ENCODE results near the gene BEST3. TPM values are rescaled to one million over a fixed set of nuclear protein-coding genes. Genes with fewer than 3 reads are reported as not detected.

BEST3 gene
- 4.1 TPM for total RNA-seq
- polyA plus RNA-seq, result 2.7 TPM
- long read RNA-seq, donor 1, partial matches to known transcripts, result 0 of 1 reads
- long read RNA-seq, donor 1, other reads (novel, unspliced or antisense), result 0 of 1 reads
- long read RNA-seq, donor 2, result 0 reads
- long read RNA-seq, donor 3, partial matches to known transcripts, result 0 of 1 reads
- long read RNA-seq, donor 3, other reads (novel, unspliced or antisense), result 0 of 1 reads
- long read RNA-seq, donor 4, result 0 reads
- long read RNA-seq, donor 5, result 0 reads
- long read RNA-seq, donor 6, partial matches to known transcripts, result 0 of 1 reads
- long read RNA-seq, donor 6, other reads (novel, unspliced or antisense), result 0 of 1 reads
- long read RNA-seq, donor 7, partial matches to known transcripts, result 0 of 1 reads
- long read RNA-seq, donor 7, other reads (novel, unspliced or antisense), result 0 of 1 reads
- long read RNA-seq, donor 8, partial matches to known transcripts, result 0 of 1 reads
- long read RNA-seq, donor 8, other reads (novel, unspliced or antisense), result 0 of 1 reads
- long read RNA-seq, donor 9, result 0 reads
- long read RNA-seq, donor 10, result 0 reads

DNA sequence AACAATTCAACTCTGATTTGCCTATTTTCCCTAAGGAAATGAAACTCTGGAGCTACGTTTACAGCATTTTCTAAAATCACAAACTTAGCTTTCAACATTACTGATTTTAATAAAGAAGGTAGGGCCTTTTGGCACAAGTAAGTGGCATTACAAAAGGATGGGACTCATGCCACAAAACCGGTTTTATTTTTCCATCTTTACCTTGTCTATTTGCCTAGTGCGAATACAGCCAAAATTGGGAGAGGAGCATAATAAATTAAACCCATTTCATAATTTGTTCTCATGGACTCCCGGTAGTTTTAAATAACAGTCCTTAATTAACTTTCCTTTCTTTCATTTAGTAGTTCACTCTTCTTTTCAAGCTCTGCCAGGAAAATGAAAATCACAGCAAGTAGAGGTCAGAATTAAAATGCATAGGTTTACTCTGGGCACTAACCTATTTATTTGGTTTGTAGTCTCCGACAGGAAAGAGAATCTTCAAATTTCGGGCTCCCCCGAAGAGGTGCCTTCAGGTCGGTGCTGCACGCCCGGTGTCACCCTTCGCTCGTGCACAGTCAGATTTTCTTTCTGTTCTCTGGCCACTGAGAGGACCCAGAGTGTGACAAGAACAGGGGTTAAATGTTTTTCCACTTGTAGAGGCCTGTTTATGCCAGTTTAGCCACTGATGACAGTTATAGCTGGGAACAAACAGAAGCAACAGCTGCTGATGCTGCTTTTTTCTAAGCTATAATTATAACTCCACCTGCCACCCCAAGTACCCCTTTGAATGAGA is at the start of gene BEST3:
BEST3 (minus strand) TSS at position 535 of the 772 bp plus-strand sequence. CDS start 1,505 bp downstream, outside the sequence.
- Histone ChIP-seq H3K9me3 (ENCODE audit: control insufficient read depth in 2 of 2, insufficient read depth in 1 of 2, low read length in 1 of 2) (no peaks in the 10 kb centered on the region), H3K27me3 (ENCODE audit: control insufficient read depth in 2 of 2, insufficient read depth in 1 of 2, low read length in 1 of 2) (no peaks in the 10 kb centered on the region), H3K36me3 (ENCODE audit: control insufficient read depth in 2 of 2, insufficient read depth in 2 of 2, low read length in 1 of 2) (no peaks in the 10 kb centered on the region), H3K4me3 (ENCODE audit: low read length in 2 of 2) (peak within 1 kb of the TSS; percentile 23 to 32), H3K27ac (ENCODE audit: low read depth in 1 of 2, low read length in 1 of 2) (peak within 1 kb of the TSS in 1 of 2 donors; percentile 60), H3K4me1 (ENCODE audit: control insufficient read depth in 2 of 2, insufficient read depth in 2 of 2, low read length in 2 of 2) (no peaks in the 10 kb centered on the region)
- DNase-seq (ENCODE audit: low read depth in 6 of 9, low spot score in 9 of 9), result peak in 4 of 9 donors; percentile 10 to 53 (median 28)
- 91% methylated on average over 12 of the region's 12 CpGs for WGBS

DNA sequence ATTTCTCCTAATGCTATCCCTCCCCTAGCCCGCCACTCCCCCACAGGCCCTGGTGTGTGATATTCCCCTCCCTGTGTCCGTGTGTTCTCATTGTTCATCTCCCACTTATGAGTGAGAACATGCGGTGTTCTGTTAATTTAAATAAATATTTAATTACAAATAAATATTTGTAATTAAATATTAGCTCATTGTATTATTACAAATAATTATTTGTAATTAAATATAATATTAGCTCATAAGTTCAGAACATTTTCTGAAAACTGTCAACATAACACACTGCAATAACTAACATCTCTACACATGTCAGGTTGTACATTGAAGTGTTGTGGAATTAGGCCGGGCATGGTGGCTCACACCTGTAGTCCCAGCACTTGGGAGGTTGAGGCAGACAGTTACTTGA is 45.0 kb upstream of the BEST3 start:
- no peak overlapping the region for H3K4me3 ChIP-seq (ENCODE audit: low read length in 2 of 2)
- no peaks in the 10 kb centered on the region for H3K9me3 ChIP-seq (ENCODE audit: control insufficient read depth in 2 of 2, insufficient read depth in 1 of 2, low read length in 1 of 2)
- H3K4me1 ChIP-seq (ENCODE audit: control insufficient read depth in 2 of 2, insufficient read depth in 2 of 2, low read length in 2 of 2), result no peaks in the 10 kb centered on the region
- H3K27ac ChIP-seq (ENCODE audit: low read depth in 1 of 2, low read length in 1 of 2), result no peak overlapping the region
- DNase-seq (ENCODE audit: low read depth in 6 of 9, low spot score in 9 of 9), result no peak
- H3K27me3 ChIP-seq (ENCODE audit: control insufficient read depth in 2 of 2, insufficient read depth in 1 of 2, low read length in 1 of 2), result no peaks in the 10 kb centered on the region
- H3K36me3 ChIP-seq (ENCODE audit: control insufficient read depth in 2 of 2, insufficient read depth in 2 of 2, low read length in 1 of 2), result no peaks in the 10 kb centered on the region
- 98% methylated on average over 4 of the region's 4 CpGs for WGBS

DNA sequence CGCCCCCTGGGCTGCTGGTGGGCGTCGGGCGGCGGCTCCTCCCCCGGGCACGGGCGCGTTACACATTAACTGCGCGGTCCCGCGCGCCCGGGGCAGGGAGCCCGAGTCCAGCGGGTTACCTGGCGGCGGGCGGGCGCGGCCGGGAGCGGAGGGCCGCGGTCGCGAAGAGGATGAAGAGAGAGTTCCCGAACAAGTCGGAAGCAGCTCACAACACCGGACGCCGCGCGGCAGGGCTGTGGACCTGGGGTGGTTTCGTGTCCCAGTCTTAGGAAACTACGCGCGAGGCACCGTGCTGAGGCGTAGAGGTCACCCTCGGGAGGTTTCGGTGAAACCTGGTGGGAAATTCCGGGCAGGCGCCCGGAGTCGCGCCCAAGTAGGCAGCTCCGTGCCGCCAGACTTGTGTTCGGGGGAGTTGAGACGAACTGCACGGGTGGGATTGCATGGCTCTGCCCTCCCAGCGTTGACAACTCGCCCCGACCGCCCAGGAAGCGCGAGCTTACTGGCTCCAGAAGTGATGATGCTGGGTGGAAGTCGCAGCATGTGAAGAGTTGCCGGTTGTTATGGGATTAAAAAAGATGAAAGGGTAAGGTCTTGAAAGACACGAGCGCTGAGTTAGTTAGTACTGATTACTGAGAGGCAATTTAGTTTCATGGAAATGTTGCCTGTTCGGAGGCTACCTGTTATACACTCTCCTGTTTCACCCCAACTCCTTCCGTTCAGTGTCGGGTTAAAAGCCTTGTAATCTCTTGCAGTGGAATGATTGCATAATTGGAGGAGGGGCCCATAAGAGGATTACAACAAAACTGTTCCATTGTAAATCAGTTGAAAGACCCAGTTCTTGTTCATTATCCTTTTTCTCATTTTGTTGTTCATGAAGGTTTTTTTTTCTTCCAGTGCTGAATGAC is 40.4 kb upstream of the BEST3 start:
- Histone ChIP-seq H3K27ac (ENCODE audit: low read depth in 1 of 2, low read length in 1 of 2) (peak overlapping the region; percentile 63 to 89), H3K27me3 (ENCODE audit: control insufficient read depth in 2 of 2, insufficient read depth in 1 of 2, low read length in 1 of 2) (peaks cover 2% of the 10 kb centered on the region in 2 donors), H3K36me3 (ENCODE audit: control insufficient read depth in 2 of 2, insufficient read depth in 2 of 2, low read length in 1 of 2) (no peaks in the 10 kb centered on the region), H3K4me3 (ENCODE audit: low read length in 2 of 2) (peak overlapping the region; percentile 65 to 86), H3K4me1 (ENCODE audit: control insufficient read depth in 2 of 2, insufficient read depth in 2 of 2, low read length in 2 of 2) (peaks cover 3 to 4% of the 10 kb centered on the region in 2 donors), H3K9me3 (ENCODE audit: control insufficient read depth in 2 of 2, insufficient read depth in 1 of 2, low read length in 1 of 2) (no peaks in the 10 kb centered on the region)
- under 1% methylated on average over 66 of the region's 66 CpGs for WGBS
- peak; percentile 51 to 86 (median 63) for DNase-seq (ENCODE audit: low read depth in 6 of 9, low spot score in 9 of 9)

DNA sequence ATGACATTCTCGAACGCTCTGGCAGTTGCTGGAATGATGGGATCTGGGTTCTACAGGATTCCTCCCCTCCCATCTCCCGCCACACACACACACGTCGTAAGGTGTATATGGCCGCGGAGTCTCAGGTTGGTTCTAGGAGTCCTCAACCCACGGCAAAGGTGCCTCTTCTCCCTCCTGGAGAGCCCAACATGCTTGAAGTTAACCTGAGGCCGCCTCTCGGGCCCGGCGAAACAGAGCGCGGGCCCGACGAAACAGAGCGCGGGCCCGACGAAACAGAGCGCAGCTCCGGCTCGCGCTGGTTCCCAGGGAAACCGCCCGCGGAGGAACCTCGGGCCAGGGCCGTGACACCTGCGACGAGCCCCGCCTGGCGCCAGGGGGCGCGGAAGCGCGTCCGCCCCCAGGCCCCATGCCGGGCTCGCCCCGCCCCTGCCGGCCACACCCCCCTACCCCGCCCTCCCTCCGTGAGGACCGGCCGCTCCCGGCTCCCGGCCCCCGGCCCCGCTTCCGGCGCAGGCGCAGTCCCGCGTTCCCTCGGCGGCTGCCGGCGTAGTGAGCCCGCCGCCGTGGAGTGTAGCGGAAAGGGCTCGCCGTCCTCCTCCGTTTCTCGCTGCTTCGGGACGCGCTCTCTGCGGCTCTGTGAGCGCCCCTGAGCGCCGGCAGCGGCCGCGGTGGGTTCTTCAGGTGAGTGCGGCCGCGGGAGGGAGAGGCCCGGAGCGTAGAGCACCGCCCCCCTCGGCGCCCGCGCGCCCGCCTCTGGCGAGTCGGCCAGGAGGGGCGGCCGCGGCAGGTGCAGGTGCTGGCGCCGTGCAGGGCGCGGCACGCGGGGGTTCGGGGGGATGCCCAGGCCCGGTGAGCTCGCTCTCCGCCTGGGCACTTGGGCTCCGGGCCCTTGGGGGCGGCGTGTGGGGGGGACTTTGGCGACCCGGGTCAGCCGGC is 39.5 kb upstream of the BEST3 start, which contains the start of gene RAB3IP:
RAB3IP (plus strand) TSS at position 510 of the 936 bp plus-strand sequence. CDS start 16,549 bp downstream, outside the sequence.
- WGBS, result 1% methylated on average over 110 of the region's 110 CpGs
- DNase-seq (ENCODE audit: low read depth in 6 of 9, low spot score in 9 of 9), result peak; percentile 53 to 94 (median 85)
- Histone ChIP-seq H3K36me3 (ENCODE audit: control insufficient read depth in 2 of 2, insufficient read depth in 2 of 2, low read length in 1 of 2) (no peaks in the 10 kb centered on the region), H3K27ac (ENCODE audit: low read depth in 1 of 2, low read length in 1 of 2) (peak within 1 kb of the TSS; percentile 72 to 89), H3K9me3 (ENCODE audit: control insufficient read depth in 2 of 2, insufficient read depth in 1 of 2, low read length in 1 of 2) (no peaks in the 10 kb centered on the region), H3K27me3 (ENCODE audit: control insufficient read depth in 2 of 2, insufficient read depth in 1 of 2, low read length in 1 of 2) (peaks cover 2% of the 10 kb centered on the region in 2 donors), H3K4me1 (ENCODE audit: control insufficient read depth in 2 of 2, insufficient read depth in 2 of 2, low read length in 2 of 2) (peaks cover 3 to 4% of the 10 kb centered on the region in 2 donors), H3K4me3 (ENCODE audit: low read length in 2 of 2) (peak within 1 kb of the TSS; percentile 65 to 86)

DNA sequence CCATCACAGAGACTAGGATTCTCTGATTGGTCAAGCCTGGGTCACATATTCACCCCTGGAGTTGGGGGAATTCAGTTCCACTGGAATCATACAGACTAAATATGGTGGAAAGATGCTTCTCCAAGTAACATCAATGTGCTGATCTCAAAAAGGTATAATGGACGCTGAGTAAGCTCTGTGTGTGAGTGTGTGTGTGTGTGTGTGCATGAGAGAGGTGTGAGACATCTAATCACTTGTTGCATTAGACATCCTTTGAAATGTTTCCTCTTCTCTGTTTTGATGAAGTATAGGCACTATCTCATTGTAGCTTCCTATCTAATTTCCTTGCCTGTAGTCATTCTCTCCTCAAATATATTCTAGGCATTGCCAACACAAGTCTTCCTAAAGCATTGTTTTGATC is 34.5 kb upstream of the BEST3 start:
- DNase-seq (ENCODE audit: low read depth in 6 of 9, low spot score in 9 of 9), result no peak
- Histone ChIP-seq H3K4me3 (ENCODE audit: low read length in 2 of 2) (no peak overlapping the region), H3K27me3 (ENCODE audit: control insufficient read depth in 2 of 2, insufficient read depth in 1 of 2, low read length in 1 of 2) (peaks cover 2% of the 10 kb centered on the region in 2 donors), H3K27ac (ENCODE audit: low read depth in 1 of 2, low read length in 1 of 2) (no peak overlapping the region), H3K9me3 (ENCODE audit: control insufficient read depth in 2 of 2, insufficient read depth in 1 of 2, low read length in 1 of 2) (no peaks in the 10 kb centered on the region), H3K36me3 (ENCODE audit: control insufficient read depth in 2 of 2, insufficient read depth in 2 of 2, low read length in 1 of 2) (no peaks in the 10 kb centered on the region), H3K4me1 (ENCODE audit: control insufficient read depth in 2 of 2, insufficient read depth in 2 of 2, low read length in 2 of 2) (peaks cover 3 to 4% of the 10 kb centered on the region in 2 donors)
- WGBS, result 88% methylated on average over 1 of the region's 1 CpG

DNA sequence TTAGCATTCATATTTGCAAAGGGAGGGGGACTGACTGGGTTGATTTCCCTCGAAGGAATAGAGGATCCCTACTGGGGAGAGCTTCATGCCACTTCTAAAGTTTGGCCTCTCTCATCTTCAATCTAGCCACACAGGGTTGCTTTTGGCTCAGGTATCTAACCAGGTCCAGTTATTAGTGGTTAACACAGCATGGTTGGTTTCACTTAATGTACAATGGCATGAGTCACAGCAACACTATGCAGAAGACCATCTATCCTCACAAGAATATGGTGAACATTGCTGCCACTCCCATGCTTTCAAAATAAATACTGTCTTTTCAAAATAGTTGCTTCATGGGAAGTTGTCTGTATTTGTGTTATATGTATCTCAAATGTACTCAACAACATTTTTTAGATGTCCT is 33.0 kb upstream of the BEST3 start:
- no peaks in the 10 kb centered on the region for H3K9me3 ChIP-seq (ENCODE audit: control insufficient read depth in 2 of 2, insufficient read depth in 1 of 2, low read length in 1 of 2)
- no peaks in the 10 kb centered on the region for H3K27me3 ChIP-seq (ENCODE audit: control insufficient read depth in 2 of 2, insufficient read depth in 1 of 2, low read length in 1 of 2)
- H3K4me3 ChIP-seq (ENCODE audit: low read length in 2 of 2), result no peak overlapping the region
- no peaks in the 10 kb centered on the region for H3K4me1 ChIP-seq (ENCODE audit: control insufficient read depth in 2 of 2, insufficient read depth in 2 of 2, low read length in 2 of 2)
- 83% methylated on average over 1 of the region's 1 CpG for WGBS
- H3K27ac ChIP-seq (ENCODE audit: low read depth in 1 of 2, low read length in 1 of 2), result no peak overlapping the region
- no peaks in the 10 kb centered on the region for H3K36me3 ChIP-seq (ENCODE audit: control insufficient read depth in 2 of 2, insufficient read depth in 2 of 2, low read length in 1 of 2)
- DNase-seq (ENCODE audit: low read depth in 6 of 9, low spot score in 9 of 9), result no peak

DNA sequence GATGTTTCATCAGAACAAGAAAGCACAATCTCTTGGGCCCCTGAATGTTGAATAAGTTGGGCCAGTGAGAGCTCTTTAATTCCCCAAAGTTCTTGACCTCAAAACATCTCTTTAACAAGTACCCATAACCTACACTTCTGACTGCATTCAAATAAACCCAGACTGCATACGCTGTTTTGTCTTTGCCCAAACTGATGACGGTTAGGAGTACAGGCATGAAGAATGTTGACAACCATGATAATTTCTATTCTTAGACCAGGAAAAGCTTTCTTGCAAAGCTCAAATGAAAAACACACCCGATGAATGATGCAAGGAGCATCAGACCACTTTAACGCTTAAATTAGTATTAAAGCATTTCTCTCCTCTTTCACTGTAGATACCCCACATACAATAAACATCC is 27.8 kb upstream of the BEST3 start:
- Histone ChIP-seq H3K27me3 (ENCODE audit: control insufficient read depth in 2 of 2, insufficient read depth in 1 of 2, low read length in 1 of 2) (no peaks in the 10 kb centered on the region), H3K9me3 (ENCODE audit: control insufficient read depth in 2 of 2, insufficient read depth in 1 of 2, low read length in 1 of 2) (no peaks in the 10 kb centered on the region), H3K4me3 (ENCODE audit: low read length in 2 of 2) (no peak overlapping the region), H3K36me3 (ENCODE audit: control insufficient read depth in 2 of 2, insufficient read depth in 2 of 2, low read length in 1 of 2) (no peaks in the 10 kb centered on the region), H3K27ac (ENCODE audit: low read depth in 1 of 2, low read length in 1 of 2) (no peak overlapping the region), H3K4me1 (ENCODE audit: control insufficient read depth in 2 of 2, insufficient read depth in 2 of 2, low read length in 2 of 2) (no peaks in the 10 kb centered on the region)
- 99% methylated on average over 4 of the region's 4 CpGs for whole genome bisulfite sequencing
- DNase-seq (ENCODE audit: low read depth in 6 of 9, low spot score in 9 of 9), result no peak

DNA sequence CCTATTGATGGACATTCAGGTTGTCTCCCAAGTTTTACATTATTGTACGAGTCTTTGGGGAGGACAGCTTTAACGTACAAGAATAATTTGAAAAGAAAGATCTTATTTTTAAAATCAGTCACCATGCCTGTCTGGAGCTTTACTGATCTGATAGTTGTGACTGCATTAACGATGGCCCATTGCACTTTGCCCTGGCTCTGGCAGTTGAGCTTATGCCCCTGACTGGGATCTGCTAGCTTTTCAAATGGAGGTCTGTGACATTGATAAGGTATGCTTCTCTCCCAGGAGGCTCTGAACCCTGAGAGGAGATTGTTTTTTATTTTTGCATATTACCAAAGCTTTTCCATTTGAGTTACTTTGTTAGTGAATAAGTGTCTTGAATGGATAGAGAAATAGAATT is 21.6 kb upstream of the BEST3 start:
- no peaks in the 10 kb centered on the region for H3K36me3 ChIP-seq (ENCODE audit: control insufficient read depth in 2 of 2, insufficient read depth in 2 of 2, low read length in 1 of 2)
- H3K27me3 ChIP-seq (ENCODE audit: control insufficient read depth in 2 of 2, insufficient read depth in 1 of 2, low read length in 1 of 2), result no peaks in the 10 kb centered on the region
- DNase-seq (ENCODE audit: low read depth in 6 of 9, low spot score in 9 of 9), result no peak
- no peaks in the 10 kb centered on the region for H3K9me3 ChIP-seq (ENCODE audit: control insufficient read depth in 2 of 2, insufficient read depth in 1 of 2, low read length in 1 of 2)
- WGBS, result 95% methylated on average over 3 of the region's 3 CpGs
- H3K27ac ChIP-seq (ENCODE audit: low read depth in 1 of 2, low read length in 1 of 2), result no peak overlapping the region
- no peak overlapping the region for H3K4me3 ChIP-seq (ENCODE audit: low read length in 2 of 2)
- H3K4me1 ChIP-seq (ENCODE audit: control insufficient read depth in 2 of 2, insufficient read depth in 2 of 2, low read length in 2 of 2), result no peaks in the 10 kb centered on the region
